Panc1 (cell line): Measurements from ENCODE around the gene PSORS1C2. TPM values are rescaled to one million over a fixed set of nuclear protein-coding genes. Genes with fewer than 3 reads are reported as not detected.

ENCODE experiments used
- ATAC-seq: fragments of 200-7000 bp; cut with Tn5 transposase; 2 replicates; pipeline ENCODE4 v1.9.1; 2020; ENCODE audit warnings: mild to moderate bottlenecking, moderate library complexity
- BruUV-seq: library from RNA; stranded (reverse); fragments of 400-500 nt; replicated peaks from 2 replicates; lab custom pipeline; 2021; lab: Mats Ljungman, UMichigan
- CTCF ChIA-PET: fragments of 300-600 bp; sonication (Branson Sonifier 250); formaldehyde crosslinking; loops from one replicate; lab custom pipeline; 2022; ENCODE audit warnings: antibody characterized with exemption; lab: Charles Lee
- POLR2A ChIA-PET: fragments of 300-600 bp; sonication (Branson Sonifier 250); formaldehyde crosslinking; loops from one replicate; lab custom pipeline; 2022; ENCODE audit warnings: antibody characterized with exemption; lab: Charles Lee
- DNase-seq: peaks from one replicate; pipeline ENCODE4 v3.0.0-alpha.2; 2010; ENCODE audit warnings: low read depth, low spot score
- H3K27ac ChIP-seq: 2 replicates; pipeline ENCODE4 v1.5.1; 2011; ENCODE audit warnings: mild to moderate bottlenecking, low read length, inconsistent platforms
- H3K27me3 ChIP-seq: fragments of 200-500 bp; sonication (Bioruptor generic); 2 replicates; pipeline ENCODE4 v1.6.0; 2014; ENCODE audit warnings: low read length, inconsistent platforms; ENCODE audit not compliant: control insufficient read depth, insufficient read depth
- H3K36me3 ChIP-seq: fragments of 200-500 bp; sonication (Bioruptor generic); 2 replicates; pipeline ENCODE4 v1.5.1; 2014; ENCODE audit warnings: inconsistent platforms, mild to moderate bottlenecking, low read length, moderate library complexity; ENCODE audit not compliant: control insufficient read depth, insufficient read depth
- H3K4me1 ChIP-seq: 2 replicates; pipeline ENCODE4 v1.5.1; 2011; ENCODE audit warnings: inconsistent platforms, mild to moderate bottlenecking, low read length, moderate library complexity; ENCODE audit not compliant: control insufficient read depth, insufficient read depth
- H3K4me3 ChIP-seq, 2 experiments: 2 replicates each; pipeline ENCODE4 v1.5.1; 2011 to 2012; ENCODE audit warnings: low read depth in 2 of 2, low read length in 2 of 2, mild to moderate bottlenecking in 2 of 2, inconsistent platforms in 1 of 2, moderate library complexity in 1 of 2
- H3K9me3 ChIP-seq: fragments of 200-500 bp; sonication (Bioruptor generic); 2 replicates; pipeline ENCODE4 v1.5.1; 2014; ENCODE audit warnings: low read depth, mild to moderate bottlenecking, inconsistent platforms, low read length, moderate library complexity; ENCODE audit not compliant: control insufficient read depth, insufficient read depth
- CTCF ChIP-seq: fragments of 450-650 bp; IDR thresholded peaks from 2 replicates; pipeline ENCODE4 v1.5.1; 2017; ENCODE audit warnings: mild to moderate bottlenecking
- POLR2AphosphoS5 ChIP-seq: IDR thresholded peaks from 2 replicates; pipeline ENCODE4 v1.6.1; 2012; ENCODE audit warnings: mild to moderate bottlenecking, low read depth, low read length, moderate library complexity
- REST ChIP-seq, 2 experiments: IDR thresholded peaks; 2 replicates each; pipeline ENCODE4 v1.6.1; 2011 to 2012; ENCODE audit warnings: low read depth in 2 of 2, control low read depth in 1 of 2, low read length in 1 of 2, mild to moderate bottlenecking in 1 of 2, moderate library complexity in 1 of 2; ENCODE audit not compliant: insufficient read depth in 1 of 2
- TCF7L2 ChIP-seq: IDR thresholded peaks from 2 replicates; pipeline ENCODE4 v1.6.1; 2011; ENCODE audit warnings: mild to moderate bottlenecking, low read depth, low read length, inconsistent platforms
- in situ Hi-C: cut with HindIII; loops from 2 replicates; pipeline ENCODE4 v1.10.0; 2016; ENCODE audit warnings: low sequenced_read_pairs, low pct_unique_long_range_greater_than_20kb
- intact Hi-C: fragments of 100-400 bp; cut with micrococcal nuclease; formaldehyde crosslinking; loops from one replicate; pipeline ENCODE4 v1.10.0; 2022; ENCODE audit not compliant: unreplicated experiment
- total RNA-seq: library from RNA; stranded (reverse); gene quantifications from one replicate; pipeline ENCODE4 v1.2.1, GENCODE V29; 2021; ENCODE audit not compliant: unreplicated experiment

PSORS1C2 gene
- total RNA-seq, 1 experiment from 2014 or later: not detected

GRCh38 chr6:31111712-31112111, 27.2 kb downstream of the PSORS1C2 start:
- CTCF ChIA-PET: no interaction called here
- H3K4me1 ChIP-seq: peaks cover 18% of the 10 kb centered on the region
- H3K36me3 ChIP-seq: no peaks in the 10 kb centered on the region
- in situ Hi-C loops (no loop called here), intact Hi-C loops (no loop called here)
- POLR2A ChIA-PET: interaction anchor here (0.6 kb wide), 1 partner anchor 46 kb away, joined by 3 read pairs; the partner anchor contains the start of gene CCHCR1
- BruUV-seq: no TSS peak
- no peak overlapping the region for H3K27ac ChIP-seq
- no peak for ATAC-seq
- H3K9me3 ChIP-seq: no peaks in the 10 kb centered on the region
- no peaks in the 10 kb centered on the region; the same call in 1 of the 2 replicates for H3K27me3 ChIP-seq
- no peak for TF ChIP-seq CTCF
- no peak overlapping the region for H3K4me3 ChIP-seq
- no peak for DNase-seq

GRCh38 chr6:31110825-31111582, 27.9 kb downstream of the PSORS1C2 start:
- ChIA-PET CTCF (interaction anchor here (0.7 to 0.9 kb wide), 2 partner anchors 9 to 24 kb away, joined by 3 read pairs; no protein-coding TSS in a partner anchor), POLR2A (interaction anchor here (0.6 kb wide), 1 partner anchor 47 kb away, joined by 3 read pairs; the partner anchor contains the start of gene CCHCR1)
- DNase-seq: no peak
- TF ChIP-seq TCF7L2 (no peak), REST (IDR thresholded peaks at IDR 0.05; ENCODE audit: insufficient read depth in 1 of 2, low read depth in 2 of 2, low read length in 1 of 2) (no peak), POLR2AphosphoS5 (no peak), CTCF (no peak)
- no peaks in the 10 kb centered on the region for H3K36me3 ChIP-seq
- no TSS peak for BruUV-seq
- H3K27ac ChIP-seq: no peak overlapping the region
- intact Hi-C loops: no loop called here
- H3K4me3 ChIP-seq: no peak overlapping the region
- no peaks in the 10 kb centered on the region for H3K9me3 ChIP-seq
- no peaks in the 10 kb centered on the region; the same call in 1 of the 2 replicates for H3K27me3 ChIP-seq
- H3K4me1 ChIP-seq: peaks cover 18% of the 10 kb centered on the region
- in situ Hi-C loops: no loop called here
- no peak for ATAC-seq
